Lower leg skin (tissue), 3 donors: ENCODE data around the gene RPS15.

Experiments used
- CTCF ChIP-seq, 3 donors: fragments of 450-650 bp; IDR thresholded peaks; one replicate each; pipeline ENCODE4 v1.5.1; 2016; ENCODE audit warnings: antibody characterized with exemption in 3 of 3, mild to moderate bottlenecking in 3 of 3, moderate library complexity in 2 of 3
- POLR2A ChIP-seq, 2 donors: fragments of 450-650 bp; IDR thresholded peaks; one replicate each; pipeline ENCODE4 v1.6.1; 2016 to 2017; ENCODE audit warnings: antibody characterized with exemption in 2 of 2, mild to moderate bottlenecking in 1 of 2, moderate library complexity in 1 of 2

DNA sequence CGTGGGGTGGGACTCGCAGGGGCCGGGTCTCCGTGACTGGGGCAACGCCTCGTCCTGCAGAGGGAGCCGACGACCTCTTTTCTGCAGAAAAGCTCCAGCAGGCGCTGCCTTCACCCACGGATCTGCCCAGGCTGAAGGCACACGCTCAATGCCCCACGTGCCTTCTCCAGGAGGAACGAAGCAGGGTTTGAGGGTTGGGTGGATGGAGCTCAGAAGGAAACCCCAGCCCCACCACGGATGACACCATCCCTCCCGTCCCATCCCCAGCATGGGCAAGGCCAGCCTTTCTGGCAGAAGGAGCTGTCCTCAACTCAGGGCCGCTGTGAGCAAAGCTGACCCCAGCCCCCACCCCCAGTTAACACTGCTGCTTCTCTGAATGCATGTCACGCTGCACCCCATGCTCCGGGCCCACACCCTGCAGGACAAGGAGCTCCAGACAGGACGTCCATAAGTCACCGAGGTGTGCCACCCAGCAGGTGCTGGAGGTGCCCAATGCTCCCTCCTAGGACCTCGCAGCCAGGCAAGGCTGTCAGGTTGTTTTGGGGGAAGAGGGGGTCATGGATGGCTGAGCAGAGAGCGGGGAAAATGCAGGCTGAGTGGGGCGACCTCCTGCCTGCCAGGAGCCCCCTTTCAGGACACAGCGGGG, 33.4 kb downstream of the RPS15 start:
- TF ChIP-seq CTCF (IDR thresholded peaks at IDR 0.05) (no peak), POLR2A (IDR thresholded peaks at IDR 0.05) (no peak)
